ENCODE data around the gene LMF1. TPM values are rescaled to one million over a fixed set of nuclear protein-coding genes. Genes with fewer than 3 reads are reported as not detected.

LMF1 gene
- total RNA-seq, 1 experiment from 2014 or later: 12.8 TPM

- Histone ChIP-seq H3K9ac (ENCODE audit: low read length) (no peak overlapping the region), H3K27ac (ENCODE audit: low read depth, low read length) (no peak overlapping the region), H3K4me1 (ENCODE audit: control insufficient read depth in 1 of 2, insufficient read depth in 2 of 2, low read length in 2 of 2) (no peaks in the 10 kb centered on the region), H4K20me1 (ENCODE audit: insufficient read depth) (no peaks in the 10 kb centered on the region), H3K36me3 (ENCODE audit: control insufficient read depth in 1 of 2, insufficient read depth in 2 of 2, low read length in 2 of 2) (no peaks in the 10 kb centered on the region), H3K9me2 (ENCODE audit: insufficient read depth) (no peaks in the 10 kb centered on the region), H3K79me2 (ENCODE audit: insufficient read depth, low read length) (no peaks in the 10 kb centered on the region), H3K9me3 (ENCODE audit: control insufficient read depth in 1 of 2, insufficient read depth in 1 of 2, low read depth in 1 of 2, low read length in 2 of 2) (no peaks in the 10 kb centered on the region), H3K27me3 (ENCODE audit: insufficient read depth, low read length) (no peaks in the 10 kb centered on the region), H2AFZ (ENCODE audit: low read depth, low read length, poor library complexity, severe bottlenecking) (no peak overlapping the region), H3K4me3 (replicated peaks in 1 of 2; ENCODE audit: low read depth in 1 of 2, low read length in 2 of 2) (no peak overlapping the region), H3K4me2 (ENCODE audit: low read length) (no peak overlapping the region)
- DNase-seq (ENCODE audit: low read depth, low spot score) (no peak), ATAC-seq (no peak)
- no TSS peak for BruUV-seq (replicated peaks)
- TF ChIP-seq RAD21 (IDR thresholded peaks at IDR 0.05; ENCODE audit: low read depth) (no peak), POLR2A (IDR thresholded peaks at IDR 0.05; ENCODE audit: borderline replicate concordance, extremely low read depth, insufficient read depth, insufficient read length) (no peak)
- ChIA-PET POLR2A (interaction anchor here (0.6 to 0.7 kb wide), 2 partner anchors 33 to 143 kb away, joined by 3 to 4 read pairs; partner anchors contain the start of genes CHTF18 and RPUSD1), RAD21 (ENCODE audit: low non-redundant PET in 1 of 2, low total read pairs in 2 of 2, uncharacterized antibody in 2 of 2, unreplicated experiment in 2 of 2) (no interaction called here), CTCF (no interaction called here)
- intact Hi-C loops (cut with micrococcal nuclease): no loop called here
Observed at GRCh38 chr16:821751-822150, 149.0 kb downstream of the LMF1 start.

DNA sequence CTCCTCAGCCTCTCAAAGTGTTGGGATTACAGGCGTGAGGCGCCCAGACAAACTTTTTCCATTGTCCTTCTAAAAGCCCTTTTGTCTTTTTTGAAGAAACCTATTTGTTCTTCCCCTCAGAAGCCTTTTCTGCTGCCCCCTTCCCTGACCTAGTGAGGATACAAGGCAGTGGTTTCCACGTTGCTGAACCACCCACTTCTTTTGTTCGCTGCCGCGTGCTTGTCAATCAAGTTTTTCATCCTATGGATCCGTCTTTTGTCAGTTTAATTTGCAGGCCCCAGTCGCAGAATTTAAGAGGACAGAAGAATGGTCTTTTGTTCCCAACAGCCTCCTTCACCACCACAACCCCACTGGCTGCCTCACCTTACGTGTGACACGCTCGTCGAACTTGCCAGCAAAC lies 150.0 kb downstream of the LMF1 start:
- intact Hi-C loops (cut with micrococcal nuclease): no loop called here
- Histone ChIP-seq H3K9me2 (ENCODE audit: insufficient read depth) (no peaks in the 10 kb centered on the region), H2AFZ (ENCODE audit: low read depth, low read length, poor library complexity, severe bottlenecking) (no peak overlapping the region), H3K79me2 (ENCODE audit: insufficient read depth, low read length) (no peaks in the 10 kb centered on the region), H3K9ac (ENCODE audit: low read length) (no peak overlapping the region), H3K4me3 (replicated peaks in 1 of 2; ENCODE audit: low read depth in 1 of 2, low read length in 2 of 2) (no peak overlapping the region), H3K27me3 (ENCODE audit: insufficient read depth, low read length) (no peaks in the 10 kb centered on the region), H3K27ac (ENCODE audit: low read depth, low read length) (no peak overlapping the region), H3K9me3 (ENCODE audit: control insufficient read depth in 1 of 2, insufficient read depth in 1 of 2, low read depth in 1 of 2, low read length in 2 of 2) (no peaks in the 10 kb centered on the region), H4K20me1 (ENCODE audit: insufficient read depth) (no peaks in the 10 kb centered on the region), H3K4me1 (ENCODE audit: control insufficient read depth in 1 of 2, insufficient read depth in 2 of 2, low read length in 2 of 2) (peaks cover 5% of the 10 kb centered on the region in 2 experiments), H3K36me3 (ENCODE audit: control insufficient read depth in 1 of 2, insufficient read depth in 2 of 2, low read length in 2 of 2) (no peaks in the 10 kb centered on the region), H3K4me2 (ENCODE audit: low read length) (no peak overlapping the region)
- RAD21 ChIA-PET (ENCODE audit: low non-redundant PET in 1 of 2, low total read pairs in 2 of 2, uncharacterized antibody in 2 of 2, unreplicated experiment in 2 of 2): no interaction called here
- no peak for DNase-seq (ENCODE audit: low read depth, low spot score)
- POLR2A ChIA-PET: no interaction called here
- no peak for TF ChIP-seq YY1 (IDR thresholded peaks at IDR 0.05; ENCODE audit: extremely low read depth, insufficient replicate concordance, low read depth, low read length)
- no peak for TF ChIP-seq ELF1 (IDR thresholded peaks at IDR 0.05; ENCODE audit: borderline replicate concordance, low read depth)
- TF ChIP-seq SRF (IDR thresholded peaks at IDR 0.05; ENCODE audit: low read depth): no peak
- no peak for TF ChIP-seq FOSL1 (IDR thresholded peaks at IDR 0.05; ENCODE audit: low read depth)
- no peak for TF ChIP-seq SP1 (IDR thresholded peaks at IDR 0.05; ENCODE audit: low read depth)
- TF ChIP-seq ZFX (IDR thresholded peaks at IDR 0.05): no peak
- TF ChIP-seq EZH2 (IDR thresholded peaks at IDR 0.05): no peak
- no peak for TF ChIP-seq TCF7L2 (IDR thresholded peaks at IDR 0.05; ENCODE audit: borderline replicate concordance, extremely low read depth, insufficient read depth, insufficient read length)
- TF ChIP-seq, protein P1, sequence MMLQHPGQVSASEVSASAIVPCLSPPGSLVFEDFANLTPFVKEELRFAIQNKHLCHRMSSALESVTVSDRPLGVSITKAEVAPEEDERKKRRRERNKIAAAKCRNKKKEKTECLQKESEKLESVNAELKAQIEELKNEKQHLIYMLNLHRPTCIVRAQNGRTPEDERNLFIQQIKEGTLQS (IDR thresholded peaks at IDR 0.05): no peak
- no peak for TF ChIP-seq SIN3A (IDR thresholded peaks at IDR 0.05; ENCODE audit: low read depth)
- no peak for TF ChIP-seq CTCF (IDR thresholded peaks at IDR 0.05 in 2 of 3, conservative IDR thresholded peaks at IDR 0.05 in 1 of 3; ENCODE audit: borderline replicate concordance in 1 of 3, insufficient read depth in 1 of 3, low read depth in 2 of 3, low read length in 2 of 3)
- TF ChIP-seq RAD21 (IDR thresholded peaks at IDR 0.05; ENCODE audit: low read depth): no peak
- no peak for TF ChIP-seq JUND (IDR thresholded peaks at IDR 0.05)
- TF ChIP-seq POLR2AphosphoS5 (IDR thresholded peaks at IDR 0.05; ENCODE audit: low read depth, low read length): no peak
- TF ChIP-seq CBX3 (IDR thresholded peaks at IDR 0.05; ENCODE audit: low read depth): no peak
- no peak for TF ChIP-seq EZH2phosphoT487 (IDR thresholded peaks at IDR 0.05; ENCODE audit: borderline replicate concordance)
- TF ChIP-seq CEBPB (IDR thresholded peaks at IDR 0.05; ENCODE audit: low read depth): no peak
- CTCF ChIA-PET: no interaction called here
- BruUV-seq (replicated peaks): no TSS peak
- no peak for ATAC-seq

Data from HCT116 (cell line).